Transverse colon (tissue), 4 donors: ENCODE data around the gene ARL6IP4.

Source experiments
- POLR2A ChIP-seq: fragments of 450-650 bp; IDR thresholded peaks from one replicate; pipeline ENCODE4 v1.6.1; 2016; ENCODE audit warnings: antibody characterized with exemption, mild to moderate bottlenecking, moderate library complexity
- POLR2AphosphoS5 ChIP-seq, 3 donors: sonication (generic); formaldehyde crosslinking; IDR thresholded peaks; one replicate each; pipeline ENCODE4 v1.6.1; 2016; ENCODE audit warnings: antibody characterized with exemption in 3 of 3
- TF ChIP-seq, protein P1 (sequence below), 5 experiments: fragments of 200-600 bp in 3 of 5; fragments of 450-650 bp in 2 of 5; sonication (generic) in 3 of 5; IDR thresholded peaks; 1 replicate in 2 of 5; 2 replicates in 3 of 5; pipeline ENCODE4 v1.5.1; 2016 to 2017; ENCODE audit warnings: antibody characterized with exemption in 5 of 5, inconsistent platforms in 3 of 5, mild to moderate bottlenecking in 2 of 5, moderate library complexity in 1 of 5

DNA sequence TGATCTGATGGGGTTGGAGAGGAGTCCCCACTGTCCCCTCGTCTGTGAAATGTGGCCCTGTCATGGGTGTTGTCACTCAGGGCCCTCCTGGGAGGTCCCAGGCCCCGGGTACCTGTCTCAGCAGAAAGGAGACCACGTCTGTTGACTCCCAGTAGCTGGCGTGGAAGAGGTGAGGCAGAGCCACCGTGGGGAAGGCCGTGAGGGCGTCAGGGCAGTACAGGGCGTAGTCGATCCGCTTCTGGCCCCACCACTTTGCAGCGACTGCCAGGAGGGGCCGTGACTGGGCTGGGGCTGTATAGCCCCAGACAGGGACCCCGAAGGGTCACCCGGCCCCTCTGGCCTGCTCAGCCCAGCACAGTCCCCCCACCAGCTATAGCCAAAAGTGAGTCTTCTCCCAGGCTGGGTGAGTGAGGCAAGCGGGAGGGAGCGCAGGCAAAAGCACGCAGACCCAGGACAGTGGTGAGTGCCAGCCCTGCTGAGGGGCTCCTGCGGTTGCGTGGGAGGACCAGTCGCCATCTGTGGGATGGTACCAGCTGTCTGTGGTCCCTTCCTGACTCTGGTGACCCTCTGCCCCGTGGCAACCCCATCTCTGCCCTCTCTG, 8.2 kb downstream of the ARL6IP4 start:
- TF ChIP-seq, protein P1, sequence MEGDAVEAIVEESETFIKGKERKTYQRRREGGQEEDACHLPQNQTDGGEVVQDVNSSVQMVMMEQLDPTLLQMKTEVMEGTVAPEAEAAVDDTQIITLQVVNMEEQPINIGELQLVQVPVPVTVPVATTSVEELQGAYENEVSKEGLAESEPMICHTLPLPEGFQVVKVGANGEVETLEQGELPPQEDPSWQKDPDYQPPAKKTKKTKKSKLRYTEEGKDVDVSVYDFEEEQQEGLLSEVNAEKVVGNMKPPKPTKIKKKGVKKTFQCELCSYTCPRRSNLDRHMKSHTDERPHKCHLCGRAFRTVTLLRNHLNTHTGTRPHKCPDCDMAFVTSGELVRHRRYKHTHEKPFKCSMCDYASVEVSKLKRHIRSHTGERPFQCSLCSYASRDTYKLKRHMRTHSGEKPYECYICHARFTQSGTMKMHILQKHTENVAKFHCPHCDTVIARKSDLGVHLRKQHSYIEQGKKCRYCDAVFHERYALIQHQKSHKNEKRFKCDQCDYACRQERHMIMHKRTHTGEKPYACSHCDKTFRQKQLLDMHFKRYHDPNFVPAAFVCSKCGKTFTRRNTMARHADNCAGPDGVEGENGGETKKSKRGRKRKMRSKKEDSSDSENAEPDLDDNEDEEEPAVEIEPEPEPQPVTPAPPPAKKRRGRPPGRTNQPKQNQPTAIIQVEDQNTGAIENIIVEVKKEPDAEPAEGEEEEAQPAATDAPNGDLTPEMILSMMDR (IDR thresholded peaks at IDR 0.05): no peak
- no peak for TF ChIP-seq POLR2AphosphoS5 (IDR thresholded peaks at IDR 0.05)
- TF ChIP-seq POLR2A: no peak
